HepG2 (cell line): ENCODE results near the gene SAP25. TPM values are rescaled to one million over a fixed set of nuclear protein-coding genes. Genes with fewer than 3 reads are reported as not detected.

Source experiments
- AKAP8 ChIP-seq: sonication (generic); formaldehyde crosslinking; IDR thresholded peaks from 2 replicates; pipeline ENCODE4 v1.5.1; 2020; ENCODE audit warnings: mild to moderate bottlenecking, missing genetic modification reagents
- ATAD3A ChIP-seq: sonication (generic); formaldehyde crosslinking; IDR thresholded peaks from 2 replicates; pipeline ENCODE4 v1.4.0; 2020; ENCODE audit warnings: missing genetic modification reagents
- EEA1 ChIP-seq: sonication (generic); formaldehyde crosslinking; IDR thresholded peaks from 2 replicates; pipeline ENCODE4 v1.5.1; 2020; ENCODE audit warnings: mild to moderate bottlenecking, missing genetic modification reagents, borderline replicate concordance
- GLI4 ChIP-seq: sonication (generic); formaldehyde crosslinking; IDR thresholded peaks from 2 replicates; pipeline ENCODE4 v1.5.1; 2020; ENCODE audit warnings: missing genetic modification reagents, mild to moderate bottlenecking, moderate library complexity, borderline replicate concordance
- HIC2 ChIP-seq: sonication (generic); formaldehyde crosslinking; IDR thresholded peaks from 2 replicates; pipeline ENCODE4 v1.9.0; 2022; ENCODE audit warnings: low read depth, missing genetic modification reagents
- HIVEP1 ChIP-seq: sonication (generic); formaldehyde crosslinking; IDR thresholded peaks from 2 replicates; pipeline ENCODE4 v1.4.0; 2020; ENCODE audit warnings: mild to moderate bottlenecking, missing genetic modification reagents
- HNF4G ChIP-seq, 2 experiments: sonication (generic) in 1 of 2; formaldehyde crosslinking in 1 of 2; IDR thresholded peaks; 2 replicates each; pipeline versions ENCODE4 v1.4.0 to v1.6.1; 2011 to 2020; ENCODE audit warnings: borderline replicate concordance in 2 of 2, low read depth in 2 of 2, mild to moderate bottlenecking in 2 of 2, low read length in 1 of 2, missing genetic modification reagents in 1 of 2, moderate library complexity in 1 of 2
- NFATC3 ChIP-seq: sonication (generic); formaldehyde crosslinking; IDR thresholded peaks from 2 replicates; pipeline ENCODE4 v1.5.1; 2020; ENCODE audit warnings: mild to moderate bottlenecking, missing genetic modification reagents
- PHF8 ChIP-seq: sonication (generic); formaldehyde crosslinking; IDR thresholded peaks from 2 replicates; pipeline ENCODE4 v1.5.0; 2020; ENCODE audit warnings: missing genetic modification reagents
- POGZ ChIP-seq: sonication (generic); formaldehyde crosslinking; IDR thresholded peaks from 2 replicates; pipeline ENCODE4 v1.4.0; 2020; ENCODE audit warnings: mild to moderate bottlenecking, missing genetic modification reagents
- POLR2AphosphoS5 ChIP-seq: IDR thresholded peaks from 2 replicates; pipeline ENCODE4 v1.6.1; 2012; ENCODE audit warnings: low read depth, low read length
- RBAK ChIP-seq: sonication (generic); formaldehyde crosslinking; IDR thresholded peaks from 2 replicates; pipeline ENCODE4 v1.5.1; 2020; ENCODE audit warnings: mild to moderate bottlenecking, missing genetic modification reagents
- REXO4 ChIP-seq: sonication (generic); formaldehyde crosslinking; IDR thresholded peaks from 2 replicates; pipeline ENCODE4 v1.8.0; 2022; ENCODE audit warnings: missing genetic modification reagents, mild to moderate bottlenecking, borderline replicate concordance
- SP5 ChIP-seq: IDR thresholded peaks from 2 replicates; pipeline ENCODE4 v1.6.1; 2016; ENCODE audit warnings: low read depth, borderline replicate concordance
- TBP ChIP-seq: sonication (generic); formaldehyde crosslinking; IDR thresholded peaks from 2 replicates; pipeline ENCODE4 v1.5.0; 2020; ENCODE audit warnings: missing genetic modification reagents
- TBX2 ChIP-seq: sonication (generic); formaldehyde crosslinking; IDR thresholded peaks from 2 replicates; pipeline ENCODE4 v1.5.0; 2020; ENCODE audit warnings: missing genetic modification reagents, mild to moderate bottlenecking, borderline replicate concordance
- TEAD3 ChIP-seq: optimal IDR thresholded peaks from 2 replicates; pipeline ENCODE3; 2016; ENCODE audit warnings: borderline replicate concordance
- ZBTB26 ChIP-seq: IDR thresholded peaks from 2 replicates; pipeline ENCODE4 v1.6.1; 2016; ENCODE audit warnings: missing compliant biosample characterization, missing genetic modification reagents, borderline replicate concordance
- ZNF10 ChIP-seq: sonication (generic); formaldehyde crosslinking; IDR thresholded peaks from 2 replicates; pipeline ENCODE4 v1.4.0; 2020; ENCODE audit warnings: mild to moderate bottlenecking, low read depth, missing genetic modification reagents, borderline replicate concordance
- ZNF143 ChIP-seq: sonication (generic); formaldehyde crosslinking; IDR thresholded peaks from 2 replicates; pipeline ENCODE4 v1.4.0; 2020; ENCODE audit warnings: missing genetic modification reagents
- ZNF382 ChIP-seq: sonication (generic); formaldehyde crosslinking; IDR thresholded peaks from 2 replicates; pipeline ENCODE4 v1.5.0; 2020; ENCODE audit warnings: missing genetic modification reagents, mild to moderate bottlenecking, borderline replicate concordance
- ZNF670 ChIP-seq: sonication (generic); formaldehyde crosslinking; IDR thresholded peaks from 2 replicates; pipeline ENCODE4 v1.8.0; 2022; ENCODE audit warnings: mild to moderate bottlenecking, missing genetic modification reagents, borderline replicate concordance
- ZNF746 ChIP-seq: sonication (generic); formaldehyde crosslinking; IDR thresholded peaks from 2 replicates; pipeline ENCODE4 v1.8.0; 2022; ENCODE audit warnings: mild to moderate bottlenecking, missing genetic modification reagents
- ZNF792 ChIP-seq: IDR thresholded peaks from 2 replicates; pipeline ENCODE4 v1.6.1; 2016
- ZNF878 ChIP-seq: sonication (generic); formaldehyde crosslinking; IDR thresholded peaks from 2 replicates; pipeline ENCODE4 v1.8.1; 2023; ENCODE audit warnings: mild to moderate bottlenecking, missing genetic modification reagents, moderate library complexity
- ZSCAN30 ChIP-seq: sonication (generic); formaldehyde crosslinking; IDR thresholded peaks from 2 replicates; pipeline ENCODE4 v1.5.0; 2020; ENCODE audit warnings: mild to moderate bottlenecking, missing genetic modification reagents
- ZSCAN31 ChIP-seq: sonication (generic); formaldehyde crosslinking; IDR thresholded peaks from 2 replicates; pipeline ENCODE4 v1.5.0; 2020; ENCODE audit warnings: low read depth, mild to moderate bottlenecking, missing genetic modification reagents
- polyA plus RNA-seq, 8 experiments: library from polyadenylated mRNA; depleted of rRNA in 3 of 8; stranded (reverse) in 7 of 8; unstranded in 1 of 8; fragments of >200 nt; fragmentation: Illumina TruSeq in 4 of 8; extraction: Trizol in 4 of 8; gene quantifications; 2 replicates each; pipeline versions ENCODE4 v1.2.1 to v1.2.3, GENCODE V29; 2011 to 2016; ENCODE audit warnings: low read depth in 4 of 8, missing spikeins in 1 of 8, mixed read lengths in 1 of 8; ENCODE audit not compliant: insufficient read depth in 1 of 8
- total RNA-seq, 5 experiments: library from RNA; depleted of rRNA; stranded (reverse); fragments of >200 nt; fragmentation: Illumina TruSeq; extraction: Trizol; gene quantifications; 2 replicates each; pipeline ENCODE4 v1.2.3, GENCODE V29; 2016; ENCODE audit warnings: low read depth in 1 of 5

SAP25 gene
- total and polyA plus RNA-seq, 2 of the 13 experiments (the other 11 are each of a cell fraction or from before 2014, with no cell fraction given): 0.15 to 0.20 TPM

DNA sequence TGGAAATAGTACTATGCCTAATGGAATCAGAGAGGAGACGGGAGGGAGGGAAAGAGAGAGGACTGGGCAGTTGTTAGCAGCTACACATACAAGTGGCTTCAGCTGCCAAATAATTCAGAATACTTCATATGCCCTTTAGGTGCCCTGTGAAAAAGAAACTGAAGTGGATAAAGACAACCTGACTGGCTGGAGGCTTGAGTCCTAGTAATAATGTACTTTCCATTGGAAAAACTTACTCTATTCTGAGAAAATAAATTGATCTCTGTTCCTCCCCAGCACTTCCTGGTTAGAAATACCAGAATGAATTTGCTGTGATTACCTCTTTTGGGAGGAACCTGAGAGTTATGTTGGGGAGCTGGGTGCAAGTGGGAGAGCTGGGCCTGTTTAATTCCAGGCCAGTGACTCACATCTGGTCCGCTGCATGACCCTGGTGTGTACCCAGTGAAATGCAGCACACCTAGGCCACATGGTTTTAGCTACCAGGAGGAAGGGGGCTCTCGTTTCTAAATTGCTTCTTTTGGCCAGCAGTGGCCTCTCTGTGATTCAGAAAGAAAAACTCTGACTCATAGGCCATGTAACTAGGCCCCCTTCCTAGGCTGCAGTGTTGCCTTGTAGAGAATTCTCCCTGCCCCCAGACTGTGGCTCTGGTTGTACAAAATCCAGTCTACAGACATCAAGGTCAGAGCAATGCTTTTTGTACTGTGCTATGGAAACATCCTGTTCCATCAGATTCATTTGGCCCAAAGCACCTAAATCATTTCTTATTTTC is 28.2 kb downstream of the SAP25 start (continued):
- TF ChIP-seq HIC2 (CRISPR knock-in tag): no peak
- TF ChIP-seq ZBTB26 (CRISPR knock-in tag): peak; percentile 43; the same call in 1 of the 2 replicates
- TF ChIP-seq ATAD3A (CRISPR knock-in tag): no peak
- no peak for TF ChIP-seq POGZ (CRISPR knock-in tag)
- TF ChIP-seq SP5: peak; percentile 33; the same call in 1 of the 2 replicates
- TF ChIP-seq ZSCAN30 (CRISPR knock-in tag): no peak
- no peak for TF ChIP-seq NFATC3 (CRISPR knock-in tag)
- TF ChIP-seq ZNF792 (CRISPR knock-in tag): peak; percentile 22; the same call in 1 of the 2 replicates
- no peak for TF ChIP-seq EEA1 (CRISPR knock-in tag)
- peak; percentile 25; the same call in 1 of the 2 replicates for TF ChIP-seq PHF8
- no peak for TF ChIP-seq TBP (CRISPR knock-in tag)
- TF ChIP-seq AKAP8 (CRISPR knock-in tag): 0 out of 2 replicates have a peak, but pooled peaks have one; percentile 9
- TF ChIP-seq TEAD3 (CRISPR knock-in tag): peak; percentile 97
- peak; percentile 54; the same call in 1 of the 2 replicates for TF ChIP-seq ZNF746 (CRISPR knock-in tag)
- TF ChIP-seq ZNF878 (CRISPR knock-in tag): peak; percentile 84; the same call in 1 of the 2 replicates
- TF ChIP-seq ZNF670 (CRISPR knock-in tag): no peak
- no peak for TF ChIP-seq ZNF10
- TF ChIP-seq TBX2 (CRISPR knock-in tag): 0 out of 2 replicates have a peak, but pooled peaks have one; percentile 38
- TF ChIP-seq HNF4G (IDR thresholded peaks at IDR 0.05; ENCODE audit: borderline replicate concordance, low read depth, low read length): peak; percentile 15; the same call in 1 of the 2 replicates
- no peak for TF ChIP-seq HNF4G (CRISPR knock-in tag; IDR thresholded peaks at IDR 0.05; ENCODE audit: borderline replicate concordance, low read depth)
- no peak for TF ChIP-seq RBAK (CRISPR knock-in tag)
- no peak for TF ChIP-seq ZNF143
- no peak for TF ChIP-seq REXO4 (CRISPR knock-in tag)
- TF ChIP-seq ZNF382 (CRISPR knock-in tag): no peak
- no peak for TF ChIP-seq ZSCAN31 (CRISPR knock-in tag)
- no peak for TF ChIP-seq HIVEP1 (CRISPR knock-in tag)
- peak; percentile 11 for TF ChIP-seq POLR2AphosphoS5
- no peak for TF ChIP-seq GLI4
